Esophagus (tissue), 2 donors: Measurements from ENCODE around the gene MACROD2. TPM values are rescaled to one million over a fixed set of nuclear protein-coding genes. Genes with fewer than 3 reads are reported as not detected.

Source experiments
- H3K27ac ChIP-seq, 2 donors: one replicate each; pipeline ENCODE4 v1.5.1; 2013; ENCODE audit warnings: low read depth in 2 of 2, mild to moderate bottlenecking in 2 of 2, inconsistent platforms in 1 of 2, low read length in 1 of 2, moderate library complexity in 1 of 2
- H3K27me3 ChIP-seq, 2 donors: one replicate each; pipeline ENCODE4 v1.6.1; 2013; ENCODE audit warnings: low read length in 2 of 2, control low read depth in 1 of 2, mild to moderate bottlenecking in 1 of 2; ENCODE audit not compliant: insufficient read depth in 2 of 2, control insufficient read depth in 1 of 2
- H3K36me3 ChIP-seq, 2 donors: one replicate each; pipeline ENCODE4 v1.6.1; 2013; ENCODE audit warnings: low read length in 1 of 2; ENCODE audit not compliant: control insufficient read depth in 2 of 2, insufficient read depth in 2 of 2
- H3K4me1 ChIP-seq, 2 donors: one replicate each; pipeline ENCODE4 v1.6.1; 2013; ENCODE audit warnings: low read length in 1 of 2; ENCODE audit not compliant: control insufficient read depth in 2 of 2, insufficient read depth in 2 of 2
- H3K4me3 ChIP-seq, 2 donors: one replicate each; pipeline ENCODE4 v1.5.1; 2013; ENCODE audit warnings: low read length in 2 of 2, mild to moderate bottlenecking in 2 of 2, low read depth in 1 of 2, moderate library complexity in 1 of 2
- H3K9me3 ChIP-seq, 2 donors: one replicate each; pipeline ENCODE4 v1.6.1; 2013; ENCODE audit warnings: mild to moderate bottlenecking in 2 of 2, low read depth in 1 of 2, low read length in 1 of 2, moderate library complexity in 1 of 2; ENCODE audit not compliant: control insufficient read depth in 2 of 2, insufficient read depth in 1 of 2
- WGBS, 2 donors: extraction: QIAGEN DNeasy Blood & Tissue Kit; methylation state at CpG; one replicate each; pipeline ENCODE4 v1.1.7; 2013; 5-methylcytosine and 5-hydroxymethylcytosine counted together
- polyA plus RNA-seq, 2 donors: library from polyadenylated mRNA; stranded (reverse); fragments of 200-250 nt; gene quantifications; one replicate each; pipeline ENCODE4 v1.2.3, GENCODE V29; 2013
- donor health status: healthy with polysubstance abuse.
- donor health status: Bipolar disorder and iron deficiency.

The MACROD2 gene
- polyA plus RNA-seq, 2 donors, result 0.64 to 1.9 TPM

- Histone ChIP-seq H3K27ac (no peak overlapping the region), H3K36me3 (no peaks in the 10 kb centered on the region), H3K9me3 (no peaks in the 10 kb centered on the region), H3K4me3 (no peak overlapping the region), H3K27me3 (no peaks in the 10 kb centered on the region), H3K4me1 (no peaks in the 10 kb centered on the region)
These were observed 1027.6 kb downstream of the MACROD2 start for GRCh38 chr20:15022921-15023320.

- WGBS, 2 donors, result 95 to 98% methylated on average over 1 of the region's 1 CpG
These were observed 1031.4 kb downstream of the MACROD2 start for GRCh38 chr20:15026759-15027158.

GRCh38 chr20:15030826-15031225 is 1035.5 kb downstream of the MACROD2 start:
- 95 to 97% methylated on average over 14 of the region's 14 CpGs for WGBS, 2 donors
- Histone ChIP-seq H3K27ac (no peak overlapping the region), H3K4me1 (no peaks in the 10 kb centered on the region), H3K27me3 (no peaks in the 10 kb centered on the region), H3K9me3 (peaks cover 0 to 8% of the 10 kb centered on the region in 2 donors), H3K36me3 (no peaks in the 10 kb centered on the region), H3K4me3 (no peak overlapping the region)

More at GRCh38 chr20:15026759-15027158, 1031.4 kb downstream of the MACROD2 start:
- peaks cover 0 to 4% of the 10 kb centered on the region in 2 donors for H3K9me3 ChIP-seq
- H3K4me1 ChIP-seq, result no peaks in the 10 kb centered on the region
- no peaks in the 10 kb centered on the region for H3K36me3 ChIP-seq
- H3K27me3 ChIP-seq, result no peaks in the 10 kb centered on the region
- H3K4me3 ChIP-seq, result no peak overlapping the region
- H3K27ac ChIP-seq, result no peak overlapping the region

GRCh38 chr20:15031546-15032351 is 1036.4 kb downstream of the MACROD2 start:
- peaks cover 0 to 8% of the 10 kb centered on the region in 2 donors for H3K9me3 ChIP-seq
- no peak overlapping the region for H3K27ac ChIP-seq
- H3K27me3 ChIP-seq, result no peaks in the 10 kb centered on the region
- WGBS, 2 donors, result 90 to 94% methylated on average over 32 of the region's 32 CpGs
- H3K36me3 ChIP-seq, result no peaks in the 10 kb centered on the region
- H3K4me1 ChIP-seq, result no peaks in the 10 kb centered on the region
- H3K4me3 ChIP-seq, result no peak overlapping the region

GRCh38 chr20:15032352-15032622 is 1037.0 kb downstream of the MACROD2 start:
- H3K36me3 ChIP-seq, result no peaks in the 10 kb centered on the region
- WGBS, 2 donors, result 87 to 88% methylated on average over 11 of the region's 11 CpGs
- H3K4me3 ChIP-seq, result no peak overlapping the region
- H3K27ac ChIP-seq, result no peak overlapping the region
- H3K27me3 ChIP-seq, result no peaks in the 10 kb centered on the region
- no peaks in the 10 kb centered on the region for H3K4me1 ChIP-seq
- peaks cover 0 to 8% of the 10 kb centered on the region in 2 donors for H3K9me3 ChIP-seq

- Histone ChIP-seq H3K36me3 (no peaks in the 10 kb centered on the region), H3K9me3 (peaks cover 0 to 8% of the 10 kb centered on the region in 2 donors), H3K4me3 (no peak overlapping the region), H3K27ac (no peak overlapping the region), H3K27me3 (no peaks in the 10 kb centered on the region), H3K4me1 (no peaks in the 10 kb centered on the region)
- 72 to 77% methylated on average over 4 of the region's 4 CpGs for WGBS, 2 donors
These were observed 1038.0 kb downstream of the MACROD2 start for GRCh38 chr20:15033269-15033668.

GRCh38 chr20:15033891-15034290 is 1038.6 kb downstream of the MACROD2 start:
- no peaks in the 10 kb centered on the region for H3K36me3 ChIP-seq
- WGBS, 2 donors, result 21 to 31% methylated on average over 8 of the region's 8 CpGs

GRCh38 chr20:15036948-15037347 is 1041.6 kb downstream of the MACROD2 start:
- H3K4me3 ChIP-seq, result no peak overlapping the region
- H3K27me3 ChIP-seq, result no peaks in the 10 kb centered on the region
- WGBS, 2 donors, result 86 to 89% methylated on average over 3 of the region's 3 CpGs
- no peak overlapping the region for H3K27ac ChIP-seq
- no peaks in the 10 kb centered on the region for H3K4me1 ChIP-seq
- H3K36me3 ChIP-seq, result no peaks in the 10 kb centered on the region
- H3K9me3 ChIP-seq, result peaks cover 0 to 2% of the 10 kb centered on the region in 2 donors

More at GRCh38 chr20:15033891-15034290, 1038.6 kb downstream of the MACROD2 start:
- no peaks in the 10 kb centered on the region for H3K27me3 ChIP-seq
- no peak overlapping the region for H3K27ac ChIP-seq
- H3K4me1 ChIP-seq, result no peaks in the 10 kb centered on the region
- H3K9me3 ChIP-seq, result peaks cover 0 to 8% of the 10 kb centered on the region in 2 donors
- no peak overlapping the region for H3K4me3 ChIP-seq

- no peaks in the 10 kb centered on the region for H3K36me3 ChIP-seq
- H3K9me3 ChIP-seq, result no peaks in the 10 kb centered on the region
- H3K4me3 ChIP-seq, result no peak overlapping the region
- no peak overlapping the region for H3K27ac ChIP-seq
- no peaks in the 10 kb centered on the region for H3K27me3 ChIP-seq
- no peaks in the 10 kb centered on the region for H3K4me1 ChIP-seq
- 70 to 82% methylated on average over 2 of the region's 2 CpGs for WGBS, 2 donors
These were observed 1043.9 kb downstream of the MACROD2 start for GRCh38 chr20:15039088-15039752.

- WGBS, 2 donors, result 96% methylated on average over 1 of the region's 1 CpG
These were observed 1047.4 kb downstream of the MACROD2 start for GRCh38 chr20:15042723-15043122.

More at GRCh38 chr20:15042723-15043122, 1047.4 kb downstream of the MACROD2 start:
- no peaks in the 10 kb centered on the region for H3K27me3 ChIP-seq
- no peaks in the 10 kb centered on the region for H3K9me3 ChIP-seq
- H3K27ac ChIP-seq, result no peak overlapping the region
- H3K36me3 ChIP-seq, result no peaks in the 10 kb centered on the region
- no peak overlapping the region for H3K4me3 ChIP-seq
- H3K4me1 ChIP-seq, result no peaks in the 10 kb centered on the region
